Neural crest cell (in vitro differentiated cells): ENCODE results near the gene SQSTM1. TPM values are rescaled to one million over a fixed set of nuclear protein-coding genes. Genes with fewer than 3 reads are reported as not detected.

ENCODE experiments used
- DNase-seq: peaks from one replicate; pipeline ENCODE4 v3.0.0; 2021; ENCODE audit warnings: low read depth, mixed read lengths, low spot score
- H3K27ac Mint-ChIP-seq: one replicate; pipeline ENCODE4 v1.8.0; 2021; ENCODE audit warnings: mild to moderate bottlenecking, mixed read lengths; ENCODE audit not compliant: unreplicated experiment
- H3K27me3 Mint-ChIP-seq: 2 replicates; pipeline ENCODE4 v1.8.0; 2021; ENCODE audit warnings: low read depth, mild to moderate bottlenecking, mixed read lengths
- H3K36me3 Mint-ChIP-seq: 2 replicates; pipeline ENCODE4 v1.8.0; 2021; ENCODE audit warnings: low read depth, mild to moderate bottlenecking, mixed read lengths
- H3K4me1 Mint-ChIP-seq: 2 replicates; pipeline ENCODE4 v1.8.0; 2021; ENCODE audit warnings: mixed read lengths
- H3K4me3 Mint-ChIP-seq: one replicate; pipeline ENCODE4 v1.8.0; 2021; ENCODE audit warnings: mild to moderate bottlenecking, mixed read lengths
- H3K9me3 Mint-ChIP-seq: 2 replicates; pipeline ENCODE4 v1.8.0; 2021; ENCODE audit warnings: mixed read lengths
- total RNA-seq: library from RNA; stranded (reverse); gene quantifications from 2 replicates; pipeline ENCODE4 v1.2.1, GENCODE V29; 2021
- TF ChIP-seq, protein P1 (sequence below): fragments of 200-600 bp; sonication (generic); conservative IDR thresholded peaks from 2 replicates; pipeline ENCODE4 v1.5.0; 2021; ENCODE audit warnings: antibody characterized with exemption, mild to moderate bottlenecking

Gene SQSTM1
- total RNA-seq, 1 donor from 2014 or later, result 69.5 TPM

DNA sequence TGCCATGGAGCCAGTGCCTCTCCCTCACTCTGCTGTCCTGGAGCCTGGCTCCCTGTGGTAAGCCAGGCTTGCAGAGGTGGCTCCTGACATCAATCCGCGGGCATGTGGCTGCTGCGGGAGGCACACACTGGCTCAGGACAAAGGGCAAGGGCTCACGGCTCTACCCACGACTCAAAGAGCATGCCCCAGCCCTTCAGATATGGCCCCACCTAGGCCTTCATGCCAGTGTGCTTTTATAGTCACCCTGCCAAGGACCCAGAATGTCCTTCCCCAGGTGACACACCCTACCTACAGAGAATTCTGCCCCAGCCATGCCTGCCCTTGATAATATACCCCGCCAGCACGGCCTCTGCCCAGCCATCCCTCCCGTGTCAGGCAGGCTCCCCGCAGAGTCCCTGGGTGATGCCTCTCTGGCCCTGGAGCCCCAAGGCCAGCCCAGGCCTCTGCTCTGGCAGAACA lies 15.6 kb upstream of the SQSTM1 start:
- Mint-ChIP-seq H3K36me3 (peaks cover 2% of the 10 kb centered on the region), H3K4me3 (peak overlapping the region; percentile 88), H3K27ac (no peak overlapping the region), H3K27me3 (peaks cover 2% of the 10 kb centered on the region), H3K9me3 (no peaks in the 10 kb centered on the region), H3K4me1 (peaks cover 25% of the 10 kb centered on the region)
- no peak for DNase-seq
- TF ChIP-seq, protein P1, sequence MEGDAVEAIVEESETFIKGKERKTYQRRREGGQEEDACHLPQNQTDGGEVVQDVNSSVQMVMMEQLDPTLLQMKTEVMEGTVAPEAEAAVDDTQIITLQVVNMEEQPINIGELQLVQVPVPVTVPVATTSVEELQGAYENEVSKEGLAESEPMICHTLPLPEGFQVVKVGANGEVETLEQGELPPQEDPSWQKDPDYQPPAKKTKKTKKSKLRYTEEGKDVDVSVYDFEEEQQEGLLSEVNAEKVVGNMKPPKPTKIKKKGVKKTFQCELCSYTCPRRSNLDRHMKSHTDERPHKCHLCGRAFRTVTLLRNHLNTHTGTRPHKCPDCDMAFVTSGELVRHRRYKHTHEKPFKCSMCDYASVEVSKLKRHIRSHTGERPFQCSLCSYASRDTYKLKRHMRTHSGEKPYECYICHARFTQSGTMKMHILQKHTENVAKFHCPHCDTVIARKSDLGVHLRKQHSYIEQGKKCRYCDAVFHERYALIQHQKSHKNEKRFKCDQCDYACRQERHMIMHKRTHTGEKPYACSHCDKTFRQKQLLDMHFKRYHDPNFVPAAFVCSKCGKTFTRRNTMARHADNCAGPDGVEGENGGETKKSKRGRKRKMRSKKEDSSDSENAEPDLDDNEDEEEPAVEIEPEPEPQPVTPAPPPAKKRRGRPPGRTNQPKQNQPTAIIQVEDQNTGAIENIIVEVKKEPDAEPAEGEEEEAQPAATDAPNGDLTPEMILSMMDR, result no peak

DNA sequence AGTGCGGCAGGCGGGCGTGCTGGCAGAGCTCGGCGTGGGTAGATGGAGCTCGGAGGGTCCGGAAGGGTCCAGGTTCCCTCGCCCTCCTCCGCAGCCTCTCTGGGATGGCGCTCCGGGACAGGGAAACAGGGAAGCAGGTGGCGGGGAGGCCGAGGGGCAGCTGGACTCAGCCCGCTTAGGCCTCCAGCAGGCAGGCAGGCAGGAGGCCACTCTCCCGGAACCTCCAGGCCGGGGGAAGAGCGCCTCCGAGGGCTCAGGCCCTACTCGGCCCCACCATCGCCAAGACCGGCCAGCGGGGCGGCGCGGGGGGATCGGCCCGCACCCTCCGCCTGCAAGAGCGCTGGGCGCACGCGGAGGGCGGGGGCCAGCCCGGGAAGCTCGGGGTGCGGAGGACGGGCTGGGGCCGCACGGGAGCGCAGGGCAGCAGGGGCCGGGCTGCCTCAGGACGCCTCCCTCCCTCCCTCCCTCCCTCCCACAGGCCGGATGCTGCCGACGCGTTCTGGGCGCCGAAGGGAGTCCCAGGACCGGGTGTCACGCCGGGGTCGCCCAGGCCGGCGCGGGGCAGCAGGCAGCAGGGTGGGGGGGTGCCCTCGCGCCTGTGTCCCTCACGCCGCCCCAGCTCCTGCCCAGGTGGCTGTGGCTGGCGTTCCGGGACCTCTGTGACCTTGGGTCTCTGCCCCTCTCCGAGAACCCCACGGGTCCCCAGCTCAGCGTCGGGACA lies 15.0 kb upstream of the SQSTM1 start:
- Mint-ChIP-seq H3K4me3 (peak overlapping the region; percentile 88), H3K36me3 (peaks cover 2% of the 10 kb centered on the region), H3K9me3 (no peaks in the 10 kb centered on the region), H3K27ac (no peak overlapping the region), H3K27me3 (peaks cover 2% of the 10 kb centered on the region), H3K4me1 (peaks cover 25% of the 10 kb centered on the region)
- TF ChIP-seq, protein P1, result no peak
- DNase-seq, result peak; percentile 41

DNA sequence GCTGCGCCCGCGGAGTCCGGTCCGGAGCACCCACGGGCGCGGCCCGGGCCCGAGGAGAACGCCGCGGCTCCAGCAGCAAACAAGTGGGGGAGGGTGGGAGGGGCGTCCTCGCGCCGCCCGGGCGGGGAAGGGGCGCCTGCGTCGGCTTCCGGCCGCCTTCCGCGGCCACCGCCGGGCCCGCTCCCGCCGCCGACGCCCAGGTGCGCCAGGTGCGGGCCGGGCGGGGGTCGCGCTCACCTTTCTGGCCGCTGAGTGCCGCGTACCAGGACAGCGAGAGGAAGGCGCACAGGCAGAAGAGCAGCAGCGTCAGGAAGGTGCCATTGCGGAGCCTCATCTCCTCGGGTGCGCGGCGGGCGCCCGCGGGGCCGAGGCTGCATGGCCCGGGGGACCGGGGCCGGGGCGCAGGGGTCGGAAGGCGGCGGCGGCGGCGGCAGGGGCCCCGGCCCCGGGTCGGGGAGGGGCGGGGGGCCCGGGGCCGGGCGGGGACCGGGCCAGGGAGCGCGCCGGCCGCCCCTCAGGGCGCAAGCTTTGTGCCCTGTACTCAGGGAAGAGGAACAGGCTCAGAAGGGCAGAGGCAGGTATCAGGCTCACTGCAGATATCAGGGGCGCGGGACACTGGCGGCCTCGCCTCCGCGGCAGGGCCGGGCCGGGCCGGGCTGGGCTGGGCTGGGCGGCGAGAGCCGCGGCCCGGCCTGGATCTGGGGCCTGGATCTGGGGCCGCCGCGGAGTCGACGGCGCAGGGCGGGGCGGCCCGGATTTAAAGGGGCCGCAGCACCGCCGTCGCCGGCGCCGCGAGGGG lies 14.3 kb upstream of the SQSTM1 start, which contains the start of gene MGAT4B:
Gene MGAT4B, minus strand, starts transcription at position 617 of the 799 bp plus-strand sequence. Its CDS starts 283 bp downstream, at position 334.
- peaks cover 2% of the 10 kb centered on the region for H3K36me3 Mint-ChIP-seq

DNA sequence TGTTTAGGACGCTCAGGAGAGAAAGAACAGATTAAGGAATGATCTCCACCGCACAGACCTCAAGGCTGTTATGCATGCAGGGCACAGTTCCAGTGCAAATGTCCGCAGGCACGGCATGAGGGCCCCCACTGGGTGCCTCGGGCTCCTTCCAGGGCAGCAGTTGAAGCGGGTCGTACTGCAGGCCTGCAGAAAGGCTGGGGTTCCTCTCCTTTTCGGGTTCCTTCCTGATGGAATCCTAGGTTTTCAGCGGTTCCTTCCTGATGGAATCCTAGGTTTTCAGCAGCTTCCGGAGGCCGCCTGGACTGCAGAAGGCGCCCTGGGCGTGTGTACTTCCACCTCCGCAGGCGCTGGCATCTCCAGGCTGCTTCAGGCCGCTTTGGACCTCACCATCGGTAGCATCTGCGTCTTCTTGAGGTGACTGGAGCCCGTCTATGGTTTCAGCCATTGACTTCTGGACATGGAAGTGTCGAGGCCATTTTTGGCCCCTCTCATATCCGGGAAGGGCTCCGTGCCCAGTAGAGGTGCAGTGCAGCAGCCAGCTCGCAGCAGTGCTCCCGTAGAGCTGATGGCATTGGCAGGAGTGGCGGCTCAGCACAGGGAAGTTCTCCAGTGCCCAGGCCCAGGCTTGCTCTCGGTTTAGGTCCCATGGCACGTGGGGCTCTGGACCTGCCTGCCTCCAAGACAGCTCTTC lies 8.4 kb upstream of the SQSTM1 start:
- no peaks in the 10 kb centered on the region for H3K9me3 Mint-ChIP-seq
- peaks cover 9% of the 10 kb centered on the region for H3K36me3 Mint-ChIP-seq
- peaks cover 4% of the 10 kb centered on the region for H3K4me1 Mint-ChIP-seq
- peak overlapping the region; percentile 15 for H3K4me3 Mint-ChIP-seq
- peaks cover 2% of the 10 kb centered on the region for H3K27me3 Mint-ChIP-seq
- no peak overlapping the region for H3K27ac Mint-ChIP-seq
- TF ChIP-seq, protein P1, result no peak
- DNase-seq, result no peak

More for the DNA sequence above, 14.3 kb upstream of the SQSTM1 start, which contains the start of gene MGAT4B:
- TF ChIP-seq, protein P1, result no peak
- no peaks in the 10 kb centered on the region for H3K9me3 Mint-ChIP-seq
- peak within 1 kb of the TSS; percentile 50 for H3K27ac Mint-ChIP-seq
- peak; percentile 50 for DNase-seq
- H3K4me1 Mint-ChIP-seq, result peaks cover 25% of the 10 kb centered on the region
- H3K4me3 Mint-ChIP-seq, result peak within 1 kb of the TSS; percentile 72
- peaks cover 2% of the 10 kb centered on the region for H3K27me3 Mint-ChIP-seq

DNA sequence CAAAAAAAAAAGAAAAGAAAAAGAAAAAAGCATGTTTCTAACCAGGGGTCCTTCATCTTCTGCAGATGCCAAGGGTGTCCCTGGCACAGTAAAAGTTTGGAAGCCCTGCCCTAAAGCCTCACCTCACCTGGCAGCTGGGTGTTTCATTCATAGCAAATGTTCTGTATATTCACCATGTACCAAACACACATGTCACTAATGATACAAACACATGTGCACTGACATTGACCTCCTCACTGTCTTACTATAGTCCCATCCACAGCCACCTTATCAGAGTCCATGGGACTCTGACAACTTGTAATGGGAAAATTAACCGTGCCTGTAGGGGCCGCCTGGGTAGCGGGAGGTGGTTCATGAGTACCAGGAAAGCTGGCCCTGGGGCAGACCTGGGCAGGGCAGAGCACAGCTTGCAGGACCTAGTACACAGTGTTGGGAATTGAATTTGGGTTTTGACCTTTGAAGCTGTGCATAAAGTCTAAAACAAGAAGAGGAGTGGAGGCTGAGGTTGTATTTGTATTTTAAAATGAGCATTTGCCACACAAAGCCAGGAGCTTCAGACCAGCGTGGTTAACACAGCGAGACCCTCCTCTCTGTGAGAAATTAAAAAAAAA lies 7.6 kb upstream of the SQSTM1 start:
- H3K36me3 Mint-ChIP-seq, result peaks cover 9% of the 10 kb centered on the region
- H3K4me1 Mint-ChIP-seq, result peaks cover 8% of the 10 kb centered on the region
- TF ChIP-seq, protein P1, result no peak
- no peak for DNase-seq
- H3K9me3 Mint-ChIP-seq, result no peaks in the 10 kb centered on the region
- H3K27me3 Mint-ChIP-seq, result peaks cover 5% of the 10 kb centered on the region
- H3K27ac Mint-ChIP-seq, result no peak overlapping the region
- H3K4me3 Mint-ChIP-seq, result peak overlapping the region; percentile 74
